Posterior cingulate gyrus (tissue), 11 donors: Measurements from ENCODE around the gene MAP1B.
A peak's percentile ranks its signal among the peaks of the same experiment; 100 is the strongest.

ENCODE experiments used
- DNase-seq, 10 donors: peaks; one replicate each; pipeline versions ENCODE4 v3.0.0 to v3.0.0-alpha.2; 2020 to 2021; ENCODE audit warnings: mixed read lengths in 3 of 10
- intact Hi-C: fragments of 100-400 bp; cut with DNase I; formaldehyde crosslinking; loops from one replicate; pipeline ENCODE4 v1.15.1; 2023

MAP1B gene

DNA sequence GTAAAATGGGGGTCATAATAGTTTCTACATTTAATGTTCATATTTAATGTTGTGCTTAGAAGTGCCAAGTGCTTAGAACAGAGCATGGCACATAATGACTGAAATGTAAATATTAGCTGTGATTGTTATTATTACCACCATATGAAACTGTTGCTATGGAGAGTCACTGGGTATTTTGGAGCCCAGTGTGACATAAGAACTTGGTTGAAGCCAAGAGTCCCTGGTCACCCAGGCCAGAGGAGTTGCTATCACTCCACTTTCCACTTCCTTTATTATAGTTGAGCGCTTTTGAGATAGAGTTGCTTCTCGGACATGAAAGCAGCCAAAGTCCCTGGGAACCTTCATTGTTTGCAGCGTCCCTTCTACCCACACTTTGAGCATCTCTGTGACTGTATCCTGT is 77.1 kb downstream of the MAP1B start:
- DNase-seq, result no peak
- intact Hi-C loops, result loop anchor here (10.0 kb wide), 1 partner anchor 60 kb away; no protein-coding TSS in a partner anchor

DNA sequence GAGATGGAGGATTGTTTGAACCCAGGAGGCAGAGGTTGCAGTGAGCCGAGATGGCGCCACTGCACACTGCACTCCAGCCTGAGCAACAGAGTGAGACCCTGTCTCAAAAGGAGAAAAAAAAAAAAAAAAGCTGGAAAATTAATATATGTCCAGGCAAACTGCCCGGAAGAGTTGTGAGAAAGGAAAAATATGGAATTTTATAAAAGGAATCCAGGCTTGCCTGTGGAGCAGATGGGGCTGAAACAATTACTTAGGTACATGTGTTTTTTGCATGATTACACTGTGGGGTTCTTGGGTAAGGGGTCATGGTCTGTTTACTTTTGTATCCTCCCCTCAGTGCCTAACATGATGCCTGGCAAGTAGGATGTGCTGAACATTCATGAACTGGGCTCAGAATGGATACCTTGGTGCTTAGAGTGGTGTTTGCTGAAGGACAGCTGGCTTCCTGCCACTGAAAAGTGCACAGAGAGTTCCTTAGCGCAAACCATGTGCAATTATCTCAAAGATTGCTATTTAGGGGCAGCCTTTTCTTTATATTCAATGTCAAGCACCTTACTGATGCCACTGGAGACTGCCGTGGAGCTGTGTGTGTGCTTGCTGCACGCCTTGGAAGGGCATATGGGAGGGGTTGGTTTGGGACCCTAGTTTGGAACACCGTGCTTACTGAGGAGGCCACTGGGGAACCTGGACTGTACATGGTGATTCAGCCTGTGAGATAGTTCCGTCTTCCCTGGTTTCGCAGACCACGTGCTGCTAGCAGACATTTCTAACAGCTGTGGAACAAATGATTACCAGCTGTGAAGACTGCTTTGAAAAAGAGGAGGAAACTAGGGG is 78.4 kb downstream of the MAP1B start:
- DNase-seq, result no peak
- intact Hi-C loops, result loop anchor here (10.0 kb wide), 1 partner anchor 59 kb away; no protein-coding TSS in a partner anchor

DNA sequence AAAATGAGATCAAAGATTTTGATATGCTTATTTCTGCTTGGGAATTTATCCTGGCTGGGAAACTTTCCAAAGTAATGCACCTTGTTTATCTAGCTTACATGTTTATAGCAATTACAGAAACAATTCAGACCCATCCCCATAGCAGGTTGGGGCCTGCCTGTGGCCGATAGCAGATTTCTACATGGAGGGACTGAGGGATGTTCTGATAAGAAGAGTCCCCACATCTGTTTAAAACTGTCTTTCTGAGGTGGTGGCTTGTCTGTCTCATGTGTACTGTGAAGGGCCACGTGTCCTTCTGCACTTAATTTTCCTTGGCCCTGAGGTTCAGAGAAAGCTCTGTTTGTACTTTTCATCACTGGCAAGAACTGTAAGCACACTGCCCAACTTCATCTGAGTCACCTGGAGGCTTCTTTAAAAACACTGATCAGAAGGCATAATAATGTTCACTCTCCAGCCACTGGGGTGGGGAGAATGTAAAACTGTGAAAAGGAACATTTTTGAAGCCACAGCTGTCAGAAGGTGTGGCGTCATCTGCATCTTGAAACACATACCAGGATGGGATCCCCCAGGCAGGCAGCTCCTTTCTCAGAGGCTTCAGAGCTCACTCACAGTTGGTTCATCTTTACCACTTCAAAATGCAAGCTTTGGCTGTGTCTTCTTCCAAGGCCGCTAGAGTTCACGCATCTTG is 80.3 kb downstream of the MAP1B start:
- intact Hi-C loops, result loop anchor here (10.0 kb wide), 1 partner anchor 57 kb away; no protein-coding TSS in a partner anchor

DNA sequence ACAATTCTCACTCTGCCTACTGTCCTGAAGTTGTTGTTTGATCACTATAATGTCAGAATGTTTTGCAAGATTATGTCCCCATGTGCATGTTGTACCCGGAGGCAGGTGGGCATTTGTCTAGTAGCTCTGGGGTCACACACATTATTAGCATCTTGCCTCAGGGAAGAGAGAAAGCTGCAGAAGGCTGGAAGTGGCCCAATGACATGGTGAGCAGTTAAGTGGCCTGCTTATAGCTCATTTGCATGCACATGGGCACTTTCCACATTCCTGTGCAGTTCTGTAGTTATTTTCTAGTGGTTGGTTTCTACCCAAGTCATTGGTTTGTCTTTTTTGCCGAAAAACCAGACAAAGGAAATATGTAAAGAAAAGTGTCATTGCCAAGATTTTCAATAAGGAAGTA is 80.9 kb downstream of the MAP1B start:
- intact Hi-C loops, result loop anchor here (10.0 kb wide), 1 partner anchor 57 kb away; no protein-coding TSS in a partner anchor
- no peak for DNase-seq

More for the DNA sequence above, 80.3 kb downstream of the MAP1B start:
- no peak for DNase-seq

DNA sequence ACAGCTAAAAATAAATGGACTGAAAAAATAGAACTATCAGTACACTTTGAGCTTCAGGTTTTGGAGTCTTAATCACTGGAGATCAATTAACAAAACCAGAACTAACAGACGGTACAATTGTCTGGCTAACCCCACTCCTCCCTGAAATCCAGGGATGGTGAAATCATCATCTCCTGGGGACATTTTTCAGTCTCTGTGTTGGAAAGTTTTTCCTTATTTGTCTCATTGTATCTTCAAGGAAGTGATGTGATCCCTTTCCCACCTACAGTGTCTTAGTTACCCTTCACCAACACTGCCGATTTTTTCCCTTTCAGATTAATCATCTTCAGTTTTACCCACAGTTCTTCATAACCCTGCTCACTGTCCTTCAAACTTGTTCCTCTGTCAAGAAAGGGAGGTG is 81.9 kb downstream of the MAP1B start:
- no peak for DNase-seq
- intact Hi-C loops, result loop anchor here (10.0 kb wide), 1 partner anchor 56 kb away; no protein-coding TSS in a partner anchor

DNA sequence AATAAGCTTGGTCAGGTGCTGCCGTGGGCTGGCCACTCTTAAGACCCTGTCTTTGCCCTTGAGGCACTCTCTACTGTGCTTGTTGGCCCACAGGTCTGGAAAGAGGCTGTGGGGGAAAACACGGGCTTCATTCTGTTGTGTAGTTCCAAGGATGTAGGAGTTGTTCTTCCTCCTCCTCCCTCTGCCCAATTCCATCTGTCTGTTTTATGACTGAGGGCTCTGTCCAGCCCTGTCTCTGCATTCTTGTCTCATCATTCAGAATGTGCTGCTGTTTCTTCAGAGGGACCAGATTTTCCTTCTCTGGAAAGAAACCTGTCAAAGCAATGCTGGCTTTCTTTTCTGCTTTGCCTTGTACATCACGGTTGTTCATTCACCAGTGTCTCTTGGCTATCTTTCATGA is 84.1 kb downstream of the MAP1B start:
- intact Hi-C loops, result no loop called here
- DNase-seq, result no peak

DNA sequence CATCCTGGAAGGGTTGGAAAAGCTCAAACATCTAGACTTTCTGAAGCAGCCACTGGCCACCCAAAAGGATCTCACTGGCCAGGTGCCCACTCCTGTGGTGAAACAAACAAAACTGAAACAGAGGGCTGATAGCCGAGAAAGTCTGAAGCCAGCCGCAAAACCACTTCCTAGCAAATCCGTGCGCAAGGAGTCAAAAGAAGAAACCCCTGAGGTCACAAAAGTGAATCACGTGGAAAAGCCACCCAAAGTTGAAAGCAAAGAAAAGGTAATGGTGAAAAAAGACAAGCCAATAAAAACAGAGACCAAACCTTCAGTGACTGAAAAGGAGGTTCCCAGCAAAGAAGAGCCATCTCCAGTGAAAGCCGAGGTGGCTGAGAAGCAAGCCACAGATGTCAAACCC is 87.6 kb downstream of the MAP1B start:
- DNase-seq, result no peak
- intact Hi-C loops, result no loop called here

DNA sequence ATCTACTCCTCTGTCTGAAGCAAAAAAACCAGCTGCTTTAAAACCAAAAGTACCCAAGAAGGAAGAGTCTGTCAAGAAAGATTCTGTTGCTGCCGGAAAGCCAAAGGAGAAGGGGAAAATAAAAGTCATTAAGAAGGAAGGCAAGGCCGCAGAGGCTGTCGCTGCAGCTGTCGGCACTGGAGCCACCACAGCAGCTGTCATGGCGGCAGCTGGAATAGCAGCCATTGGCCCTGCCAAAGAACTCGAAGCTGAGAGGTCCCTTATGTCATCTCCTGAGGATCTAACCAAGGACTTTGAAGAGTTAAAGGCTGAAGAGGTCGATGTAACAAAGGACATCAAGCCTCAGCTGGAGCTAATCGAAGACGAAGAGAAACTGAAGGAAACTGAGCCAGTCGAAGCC is 88.3 kb downstream of the MAP1B start:
- intact Hi-C loops, result no loop called here

DNA sequence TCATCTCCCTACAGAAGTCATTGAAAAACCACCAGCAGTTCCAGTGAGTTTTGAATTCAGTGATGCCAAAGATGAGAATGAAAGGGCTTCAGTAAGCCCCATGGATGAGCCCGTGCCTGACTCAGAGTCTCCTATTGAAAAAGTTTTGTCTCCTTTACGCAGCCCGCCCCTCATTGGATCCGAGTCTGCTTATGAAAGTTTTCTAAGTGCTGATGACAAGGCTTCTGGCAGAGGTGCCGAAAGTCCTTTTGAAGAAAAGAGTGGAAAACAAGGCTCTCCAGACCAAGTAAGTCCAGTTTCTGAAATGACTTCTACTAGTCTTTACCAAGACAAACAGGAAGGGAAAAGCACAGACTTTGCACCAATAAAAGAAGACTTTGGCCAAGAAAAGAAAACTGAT is 90.1 kb downstream of the MAP1B start:
- intact Hi-C loops, result no loop called here
- DNase-seq, result no peak

More for the DNA sequence above, 88.3 kb downstream of the MAP1B start:
- DNase-seq, result no peak

DNA sequence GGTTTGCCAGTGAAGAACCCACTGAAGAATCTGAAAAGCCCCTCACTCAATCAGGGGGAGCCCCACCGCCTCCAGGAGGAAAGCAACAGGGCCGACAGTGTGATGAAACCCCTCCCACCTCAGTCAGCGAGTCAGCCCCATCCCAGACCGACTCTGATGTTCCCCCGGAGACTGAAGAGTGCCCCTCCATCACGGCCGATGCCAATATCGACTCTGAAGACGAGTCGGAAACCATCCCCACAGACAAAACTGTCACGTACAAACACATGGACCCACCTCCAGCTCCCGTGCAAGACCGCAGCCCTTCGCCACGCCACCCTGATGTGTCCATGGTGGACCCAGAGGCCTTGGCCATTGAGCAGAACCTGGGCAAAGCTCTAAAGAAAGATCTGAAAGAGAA is 92.4 kb downstream of the MAP1B start:
- intact Hi-C loops, result no loop called here
- peak in 1 of 10 donors; percentile 71 for DNase-seq

DNA sequence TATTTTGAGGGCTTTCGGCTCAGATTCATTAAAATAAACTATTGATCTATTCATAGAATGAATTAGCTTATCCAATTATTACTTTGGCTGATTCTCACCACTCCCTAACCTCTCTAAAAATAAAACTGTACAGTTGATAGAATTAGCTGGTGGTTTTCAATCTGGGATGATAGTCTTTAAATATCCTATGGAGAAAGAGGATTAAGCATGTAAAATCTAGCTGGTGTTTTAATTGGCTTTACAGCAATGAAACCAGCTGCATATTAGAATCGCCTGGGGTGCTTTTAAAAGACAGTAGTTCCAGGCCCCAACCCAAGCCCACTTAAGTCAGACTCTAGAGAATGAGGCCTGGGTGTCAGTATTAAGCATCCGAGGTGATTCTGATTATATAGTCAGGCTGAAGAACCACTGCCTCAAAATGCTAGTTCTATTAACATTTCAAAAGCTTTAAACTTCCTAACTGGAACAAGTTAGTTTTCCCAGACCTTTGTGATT is 95.1 kb downstream of the MAP1B start:
- no peak for DNase-seq
- intact Hi-C loops, result no loop called here

DNA sequence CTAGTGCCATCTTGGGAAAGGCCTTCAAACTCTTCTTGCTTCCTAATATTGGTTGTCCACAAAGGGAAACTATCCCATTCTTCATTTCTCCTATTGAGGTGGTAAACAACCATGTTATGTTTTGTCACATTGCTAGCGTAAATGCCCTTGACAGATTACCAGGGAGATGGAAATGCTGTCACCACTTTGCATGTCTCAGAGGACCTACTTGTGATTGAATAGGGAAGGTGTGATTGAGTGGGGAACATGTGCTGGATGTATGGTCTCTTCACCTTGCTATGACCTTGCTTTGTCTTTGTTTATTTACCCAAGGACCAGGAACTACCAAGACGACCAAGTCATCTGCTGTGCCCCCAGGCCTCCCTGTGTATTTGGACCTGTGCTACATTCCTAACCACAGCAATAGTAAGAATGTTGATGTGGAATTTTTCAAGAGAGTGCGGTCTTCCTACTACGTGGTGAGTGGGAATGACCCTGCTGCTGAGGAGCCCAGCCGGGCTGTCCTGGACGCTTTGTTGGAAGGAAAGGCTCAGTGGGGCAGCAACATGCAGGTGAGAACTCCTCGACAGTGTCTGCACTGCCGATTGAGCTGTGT is 96.1 kb downstream of the MAP1B start:
- intact Hi-C loops, result no loop called here
- peak in 1 of 10 donors; percentile 62 for DNase-seq

DNA sequence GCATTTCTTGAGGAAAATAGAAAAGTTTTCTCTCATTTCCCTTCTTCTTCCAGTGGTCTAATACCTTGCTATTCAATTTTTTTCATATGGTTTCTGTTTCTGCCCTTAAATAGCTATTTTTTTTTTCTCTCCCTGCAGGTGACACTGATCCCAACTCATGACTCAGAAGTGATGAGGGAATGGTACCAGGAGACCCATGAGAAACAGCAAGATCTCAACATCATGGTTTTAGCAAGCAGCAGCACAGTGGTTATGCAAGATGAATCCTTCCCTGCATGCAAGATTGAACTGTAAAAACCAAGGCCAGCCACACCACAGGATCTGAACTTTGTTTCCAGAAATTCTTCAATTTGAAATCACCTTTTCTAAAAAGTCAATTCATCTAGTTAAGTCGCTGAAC is 97.7 kb downstream of the MAP1B start:
- intact Hi-C loops, result no loop called here
- DNase-seq, result no peak

DNA sequence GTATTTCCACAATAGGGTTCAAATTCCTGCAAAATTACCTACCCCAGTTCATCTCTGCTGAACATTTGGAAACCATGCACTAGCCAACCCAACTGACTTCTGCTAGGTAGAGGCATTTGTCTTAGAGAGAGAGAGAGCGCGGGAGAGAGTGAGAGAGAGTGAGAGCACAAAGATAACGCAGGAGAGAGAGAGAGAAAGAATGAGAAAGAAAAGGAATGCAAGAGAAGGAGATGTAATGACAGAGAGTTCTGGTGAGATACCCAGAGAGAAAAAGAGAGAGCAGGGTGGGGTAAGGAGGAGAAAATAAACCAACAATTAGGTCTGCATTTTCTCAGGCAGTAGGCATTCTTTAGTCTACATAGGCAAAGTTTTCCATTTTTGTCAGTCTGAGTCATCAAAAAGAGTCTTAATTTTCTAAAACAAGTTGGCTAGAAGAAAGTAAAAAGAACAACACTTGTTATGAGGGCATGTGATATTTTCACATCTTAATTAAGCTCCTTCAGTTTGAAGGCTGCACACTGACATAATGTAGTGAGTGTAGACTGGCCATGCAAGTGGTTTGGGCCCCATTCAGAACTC is 98.2 kb downstream of the MAP1B start:
- intact Hi-C loops, result no loop called here
- no peak for DNase-seq

DNA sequence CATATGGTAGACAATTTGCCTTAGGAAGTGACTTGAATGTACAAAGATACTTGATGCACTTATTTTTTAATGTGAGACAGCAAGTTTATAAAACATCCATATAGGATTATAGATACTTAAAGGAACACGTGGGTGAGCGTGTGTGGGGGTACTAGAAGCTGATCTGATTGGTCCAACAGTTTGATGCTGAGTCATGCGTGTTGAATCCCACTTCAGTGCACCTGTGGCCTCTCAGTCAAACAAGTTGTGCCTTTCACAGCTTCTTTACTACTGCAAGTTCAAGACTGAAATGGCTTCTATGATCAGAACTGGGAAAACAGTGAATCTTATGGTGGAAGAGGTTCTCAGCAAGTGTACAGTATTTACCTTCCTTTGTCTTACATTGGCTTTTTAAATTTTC is 98.9 kb downstream of the MAP1B start:
- intact Hi-C loops, result no loop called here
- no peak for DNase-seq

DNA sequence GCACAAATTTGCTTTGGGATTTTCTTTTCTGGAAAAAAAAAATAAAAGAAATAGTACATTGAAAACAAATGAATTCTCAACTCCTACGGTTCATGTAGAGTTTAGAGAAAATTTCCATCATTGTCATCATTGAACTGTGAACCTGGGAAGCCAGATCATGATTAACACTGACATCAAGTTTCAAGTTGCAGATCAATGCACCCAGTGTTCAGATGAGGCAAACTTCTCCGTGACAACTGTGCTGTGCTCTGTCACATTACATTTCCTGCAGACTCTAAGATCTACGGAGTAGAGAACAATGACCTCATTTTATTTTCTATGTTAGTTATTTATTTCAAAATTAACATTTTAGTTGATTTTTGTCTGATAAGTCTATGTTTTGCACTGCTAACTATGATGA is 99.7 kb downstream of the MAP1B start:
- intact Hi-C loops, result no loop called here
- no peak for DNase-seq

DNA sequence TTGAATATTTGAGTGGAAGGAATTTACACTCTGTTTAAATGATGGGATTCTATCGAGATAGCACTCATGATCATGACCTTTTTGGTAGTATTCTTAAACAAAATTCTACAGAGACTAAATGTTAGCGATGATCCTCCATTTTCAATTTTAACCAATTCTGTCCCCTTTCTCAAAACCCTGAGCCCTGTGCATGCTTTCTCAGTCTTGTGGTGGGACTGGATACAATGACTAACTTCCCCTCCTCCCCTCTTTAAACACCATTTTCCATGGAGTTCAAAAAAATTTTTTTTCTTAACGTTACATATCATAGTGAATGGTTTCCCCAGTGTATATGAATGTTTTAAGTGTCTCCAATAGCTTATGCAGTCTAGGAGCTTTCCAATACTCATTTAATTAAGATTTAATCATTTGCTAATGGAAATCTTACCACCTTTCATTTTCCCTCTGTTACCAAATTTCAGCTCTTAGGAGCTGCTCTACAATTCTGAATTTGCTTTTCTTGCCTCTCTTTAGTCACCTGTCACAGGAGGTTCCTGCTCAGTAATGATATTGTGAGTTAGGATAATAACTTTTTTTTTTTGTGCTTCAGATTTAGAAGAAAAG is 101.2 kb downstream of the MAP1B start:
- intact Hi-C loops, result no loop called here
- DNase-seq, result no peak

DNA sequence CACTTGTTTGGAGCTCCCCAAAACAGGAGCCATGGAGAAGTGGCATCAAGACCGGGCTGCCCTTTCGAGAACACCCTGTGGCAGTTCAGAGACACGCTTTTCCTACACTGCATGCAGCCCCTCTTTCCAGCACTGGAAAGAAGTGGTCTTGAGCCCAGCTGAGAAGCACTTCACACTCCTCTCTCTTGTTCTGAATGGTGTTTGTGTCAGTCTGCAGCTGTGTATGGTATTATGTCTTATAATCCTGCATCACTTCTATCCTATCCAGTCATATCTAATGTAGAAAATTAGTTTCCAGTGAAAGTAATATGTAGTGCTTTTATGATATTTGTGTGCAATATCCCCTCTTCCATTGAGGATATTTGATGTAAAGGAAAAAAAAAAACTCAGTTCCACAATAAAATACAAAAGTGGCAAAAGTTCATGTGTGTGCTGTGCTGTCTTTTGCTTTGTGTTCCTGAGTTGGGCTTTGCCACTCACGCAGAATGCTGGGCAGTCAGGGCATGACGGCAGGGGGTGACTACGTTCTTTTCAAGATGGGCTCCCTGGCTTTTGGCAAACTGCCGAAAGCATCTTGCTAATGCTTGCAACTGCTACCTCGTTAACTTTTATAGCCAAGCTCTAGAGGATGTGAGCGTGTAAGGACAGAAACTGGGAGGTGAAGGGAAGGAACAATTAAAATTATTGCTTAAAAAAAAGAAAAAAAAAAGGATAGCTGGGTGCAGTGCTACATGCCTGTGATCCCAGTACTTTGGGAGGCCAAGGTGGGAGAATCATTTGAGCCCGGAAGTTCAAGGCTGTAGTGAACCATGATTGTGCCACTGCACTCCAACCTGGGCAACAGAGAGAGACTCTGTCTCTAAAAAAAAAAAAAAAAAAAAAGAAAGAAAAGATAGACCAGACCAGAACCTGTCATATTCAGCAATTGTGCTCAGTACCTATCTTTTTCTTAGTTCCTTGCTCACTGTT is 102.2 kb downstream of the MAP1B start:
- intact Hi-C loops, result no loop called here
- peak in 6 of 10 donors; percentile 30 to 82 (median 56) for DNase-seq
